Choroid plexus epithelial cell (primary cell): ENCODE results near the gene PSMB3.
A peak's percentile ranks its signal among the peaks of the same experiment; 100 is the strongest.

Experiments
- DNase-seq: peaks from one replicate; pipeline ENCODE4 v3.0.0-alpha.2; 2010; ENCODE audit warnings: low read depth
- H3K4me3 ChIP-seq: 2 replicates; pipeline ENCODE4 v1.5.1; 2011; ENCODE audit warnings: low read depth, mild to moderate bottlenecking, control low read depth, low read length, moderate library complexity
- TF ChIP-seq, protein P1 (sequence below): conservative IDR thresholded peaks from 2 replicates; pipeline ENCODE4 v1.5.1; 2011; ENCODE audit warnings: low read depth, mild to moderate bottlenecking, control low read depth, inconsistent platforms, low read length, moderate library complexity

Gene PSMB3

GRCh38 chr17:38752308-38753070, at the start of gene PSMB3:
Gene PSMB3, plus strand, starts transcription at chr17:38752741. Its CDS starts 86 bp downstream, at chr17:38752827.
- peak; percentile 100 for DNase-seq
- peak within 1 kb of the TSS; percentile 99 for H3K4me3 ChIP-seq
- TF ChIP-seq, protein P1, sequence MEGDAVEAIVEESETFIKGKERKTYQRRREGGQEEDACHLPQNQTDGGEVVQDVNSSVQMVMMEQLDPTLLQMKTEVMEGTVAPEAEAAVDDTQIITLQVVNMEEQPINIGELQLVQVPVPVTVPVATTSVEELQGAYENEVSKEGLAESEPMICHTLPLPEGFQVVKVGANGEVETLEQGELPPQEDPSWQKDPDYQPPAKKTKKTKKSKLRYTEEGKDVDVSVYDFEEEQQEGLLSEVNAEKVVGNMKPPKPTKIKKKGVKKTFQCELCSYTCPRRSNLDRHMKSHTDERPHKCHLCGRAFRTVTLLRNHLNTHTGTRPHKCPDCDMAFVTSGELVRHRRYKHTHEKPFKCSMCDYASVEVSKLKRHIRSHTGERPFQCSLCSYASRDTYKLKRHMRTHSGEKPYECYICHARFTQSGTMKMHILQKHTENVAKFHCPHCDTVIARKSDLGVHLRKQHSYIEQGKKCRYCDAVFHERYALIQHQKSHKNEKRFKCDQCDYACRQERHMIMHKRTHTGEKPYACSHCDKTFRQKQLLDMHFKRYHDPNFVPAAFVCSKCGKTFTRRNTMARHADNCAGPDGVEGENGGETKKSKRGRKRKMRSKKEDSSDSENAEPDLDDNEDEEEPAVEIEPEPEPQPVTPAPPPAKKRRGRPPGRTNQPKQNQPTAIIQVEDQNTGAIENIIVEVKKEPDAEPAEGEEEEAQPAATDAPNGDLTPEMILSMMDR: no peak

DNA sequence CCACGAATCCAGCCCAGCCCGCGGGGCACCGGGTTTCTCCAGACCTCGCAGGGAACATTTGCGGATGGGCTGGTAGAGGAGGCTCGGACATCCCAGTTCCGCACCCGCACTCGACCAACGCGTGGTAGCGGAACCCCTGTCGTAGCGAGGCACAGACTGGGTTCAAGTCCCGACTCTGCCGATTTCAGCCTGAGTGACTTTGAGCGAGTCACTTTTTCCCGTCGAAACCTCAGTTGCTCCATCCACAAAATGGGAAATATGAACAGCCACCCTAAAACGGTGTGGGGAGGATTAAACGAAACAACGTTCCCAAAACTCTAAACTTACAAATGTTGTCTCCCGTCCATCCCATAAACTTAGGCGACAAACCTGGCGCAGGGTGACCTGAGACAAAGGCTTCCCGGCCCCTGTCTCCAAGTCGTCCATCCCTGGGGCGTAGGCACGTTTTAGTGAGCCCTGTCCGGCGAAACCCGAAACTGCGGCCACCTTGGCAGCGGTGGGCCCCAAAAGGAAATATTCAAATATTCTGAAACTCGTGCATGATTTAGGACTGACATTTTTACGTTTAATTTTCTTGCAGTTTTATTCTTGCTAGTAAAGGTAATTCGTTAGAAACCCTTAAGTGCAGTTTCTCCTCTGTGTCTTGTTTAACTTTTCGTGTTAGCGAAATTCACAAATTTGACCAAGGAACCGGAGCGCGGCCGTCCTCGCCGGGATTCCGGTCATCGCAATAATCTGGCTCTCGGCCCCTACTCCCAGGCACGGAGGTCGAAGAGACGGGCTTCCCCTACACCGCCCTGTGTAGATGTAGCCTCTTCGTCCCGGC, 49.4 kb upstream of the PSMB3 start:
- TF ChIP-seq, protein P1: no peak
- H3K4me3 ChIP-seq: peak overlapping the region; percentile 67
- no peak for DNase-seq

DNA sequence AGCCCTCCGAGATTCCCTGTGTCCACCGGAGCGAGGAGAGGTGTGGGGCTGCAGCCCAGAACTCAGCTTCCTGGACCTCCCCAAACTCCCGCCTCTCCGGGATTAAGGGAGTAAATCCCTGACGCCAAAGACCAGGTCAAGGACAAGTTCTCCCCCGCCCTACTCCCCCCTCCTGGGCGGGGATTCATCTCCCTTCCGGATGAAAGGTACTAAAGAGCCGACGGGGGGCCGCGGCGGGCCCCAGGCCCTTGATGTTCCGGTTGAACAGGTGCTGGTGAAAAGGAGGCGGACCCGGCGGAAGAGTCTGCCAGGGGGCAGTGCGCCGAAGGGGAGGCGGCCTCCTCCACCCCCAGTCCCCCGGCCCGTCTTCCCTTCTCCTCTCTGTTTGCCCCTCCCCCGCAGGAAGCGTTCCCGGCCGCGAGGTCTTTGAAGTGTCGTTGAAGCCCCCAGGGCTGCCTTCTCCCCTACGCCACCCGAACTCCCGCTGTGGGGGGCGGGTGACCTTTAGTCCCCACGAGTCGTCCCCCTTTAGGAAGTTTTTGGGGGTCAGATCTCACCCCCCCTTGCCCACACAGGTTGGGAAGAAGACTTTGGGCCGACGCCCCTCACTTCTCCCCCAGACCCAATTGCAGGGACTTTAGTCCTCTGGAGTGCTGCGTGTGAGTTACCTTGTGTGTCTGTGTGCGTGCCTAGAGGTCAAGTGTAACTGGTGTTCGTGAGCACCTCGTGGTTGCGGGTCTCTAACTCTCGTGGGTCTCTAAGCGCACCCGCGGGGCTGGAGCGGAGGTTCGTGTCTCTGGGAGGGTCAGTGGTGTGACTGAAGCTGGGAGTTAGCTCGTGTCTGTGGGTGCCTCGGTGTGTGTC, 48.6 kb upstream of the PSMB3 start:
- peak overlapping the region; percentile 67 for H3K4me3 ChIP-seq
- peak; percentile 14 for DNase-seq
- TF ChIP-seq, protein P1: no peak

- peak; percentile 77 for DNase-seq
- TF ChIP-seq, protein P1: no peak
Observed at GRCh38 chr17:38704606-38705522, 47.7 kb upstream of the PSMB3 start, which contains the start of gene MLLT6. Gene MLLT6, plus strand, starts transcription at chr17:38705273. Its CDS starts 360 bp downstream, at chr17:38705633.

DNA sequence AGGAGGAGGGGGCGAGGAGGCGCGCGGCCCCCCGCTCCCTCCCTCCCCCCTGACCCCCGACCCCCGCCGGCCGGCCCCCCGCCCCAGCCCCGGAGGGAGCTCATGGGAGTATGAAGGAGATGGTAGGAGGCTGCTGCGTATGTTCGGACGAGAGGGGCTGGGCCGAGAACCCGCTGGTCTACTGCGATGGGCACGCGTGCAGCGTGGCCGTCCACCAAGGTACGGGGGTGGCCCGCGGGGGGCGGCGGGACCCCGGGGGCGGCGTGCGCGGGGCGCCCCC, 47.1 kb upstream of the PSMB3 start:
- TF ChIP-seq, protein P1: no peak
- DNase-seq: no peak
- peak overlapping the region; percentile 67 for H3K4me3 ChIP-seq

More at GRCh38 chr17:38704606-38705522, 47.7 kb upstream of the PSMB3 start, which contains the start of gene MLLT6:
- H3K4me3 ChIP-seq: peak within 1 kb of the TSS; percentile 67
